Measurements from ENCODE around the gene SPON1.
A peak's percentile ranks its signal among the peaks of the same experiment; 100 is the strongest.

SPON1 gene

GRCh38 chr11:14245444-14245843 lies 282.9 kb downstream of the SPON1 start:
- H3F3A ChIP-seq (ENCODE audit: insufficient read depth): no peaks in the 10 kb centered on the region
- no peaks in the 10 kb centered on the region for H3K9me2 ChIP-seq (replicated peaks; ENCODE audit: insufficient read depth, low read length)
- no peaks in the 10 kb centered on the region for H3K36me3 ChIP-seq (ENCODE audit: low read length)
- H3K27me3 ChIP-seq (ENCODE audit: low read length): no peaks in the 10 kb centered on the region
- H3K9ac ChIP-seq (ENCODE audit: low read length): no peak overlapping the region
- no peaks in the 10 kb centered on the region for H3K79me2 ChIP-seq (ENCODE audit: insufficient read depth, low read length)
- H3K4me3 ChIP-seq (ENCODE audit: insufficient read depth, low read length, poor library complexity, severe bottlenecking): no peak overlapping the region
- TF ChIP-seq EZH2phosphoT487 (conservative IDR thresholded peaks at IDR 0.05; ENCODE audit: low read length): no peak
- no peak for TF ChIP-seq CTCF (IDR thresholded peaks at IDR 0.05; ENCODE audit: insufficient read depth, low read length, poor library complexity, severe bottlenecking)
- H3K9me3 ChIP-seq (ENCODE audit: insufficient read depth, low read length): no peaks in the 10 kb centered on the region
- H2AFZ ChIP-seq (ENCODE audit: low read depth, low read length, severe bottlenecking): no peak overlapping the region
- H3K27ac ChIP-seq (ENCODE audit: low read depth, low read length): no peak overlapping the region
- H4K20me1 ChIP-seq (ENCODE audit: low read depth, low read length): no peaks in the 10 kb centered on the region
- H3K4me2 ChIP-seq (ENCODE audit: low read depth, low read length, poor library complexity, severe bottlenecking): no peak overlapping the region

- Histone ChIP-seq H3K4me3 (ENCODE audit: insufficient read depth, low read length, poor library complexity, severe bottlenecking) (no peak overlapping the region), H3K36me3 (ENCODE audit: low read length) (no peaks in the 10 kb centered on the region), H3K27me3 (ENCODE audit: low read length) (no peaks in the 10 kb centered on the region), H3K79me2 (ENCODE audit: insufficient read depth, low read length) (no peaks in the 10 kb centered on the region), H3K27ac (ENCODE audit: low read depth, low read length) (no peak overlapping the region), H3F3A (ENCODE audit: insufficient read depth) (no peaks in the 10 kb centered on the region), H3K4me2 (ENCODE audit: low read depth, low read length, poor library complexity, severe bottlenecking) (no peak overlapping the region), H3K9me2 (replicated peaks; ENCODE audit: insufficient read depth, low read length) (no peaks in the 10 kb centered on the region), H3K9me3 (ENCODE audit: insufficient read depth, low read length) (no peaks in the 10 kb centered on the region), H3K9ac (ENCODE audit: low read length) (no peak overlapping the region), H4K20me1 (ENCODE audit: low read depth, low read length) (no peaks in the 10 kb centered on the region), H2AFZ (ENCODE audit: low read depth, low read length, severe bottlenecking) (no peak overlapping the region)
- TF ChIP-seq EZH2phosphoT487 (conservative IDR thresholded peaks at IDR 0.05; ENCODE audit: low read length): no peak
- TF ChIP-seq CTCF (IDR thresholded peaks at IDR 0.05; ENCODE audit: insufficient read depth, low read length, poor library complexity, severe bottlenecking): no peak
Observed at GRCh38 chr11:14248580-14248981, 286.1 kb downstream of the SPON1 start.

- TF ChIP-seq CTCF (IDR thresholded peaks at IDR 0.05; ENCODE audit: insufficient read depth, low read length, poor library complexity, severe bottlenecking) (peak; percentile 98), EZH2phosphoT487 (conservative IDR thresholded peaks at IDR 0.05; ENCODE audit: low read length) (no peak)
- Histone ChIP-seq H3K4me2 (ENCODE audit: low read depth, low read length, poor library complexity, severe bottlenecking) (no peak overlapping the region), H3F3A (ENCODE audit: insufficient read depth) (no peaks in the 10 kb centered on the region)
Observed at GRCh38 chr11:14249121-14249963, 286.8 kb downstream of the SPON1 start.

More at GRCh38 chr11:14249121-14249963, 286.8 kb downstream of the SPON1 start:
- Histone ChIP-seq H3K27ac (ENCODE audit: low read depth, low read length) (no peak overlapping the region), H4K20me1 (ENCODE audit: low read depth, low read length) (no peaks in the 10 kb centered on the region), H3K9me3 (ENCODE audit: insufficient read depth, low read length) (no peaks in the 10 kb centered on the region), H2AFZ (ENCODE audit: low read depth, low read length, severe bottlenecking) (no peak overlapping the region), H3K27me3 (ENCODE audit: low read length) (no peaks in the 10 kb centered on the region), H3K79me2 (ENCODE audit: insufficient read depth, low read length) (no peaks in the 10 kb centered on the region), H3K9ac (ENCODE audit: low read length) (no peak overlapping the region), H3K9me2 (replicated peaks; ENCODE audit: insufficient read depth, low read length) (no peaks in the 10 kb centered on the region), H3K4me3 (ENCODE audit: insufficient read depth, low read length, poor library complexity, severe bottlenecking) (no peak overlapping the region), H3K36me3 (ENCODE audit: low read length) (no peaks in the 10 kb centered on the region)
